Spleen (tissue), 7 donors: Measurements from ENCODE around the gene RPS6KA2.

ENCODE experiments used
- POLR2AphosphoS5 ChIP-seq, 3 donors: sonication (generic); formaldehyde crosslinking; IDR thresholded peaks; one replicate each; pipeline ENCODE4 v1.5.1; 2017; ENCODE audit warnings: antibody characterized with exemption in 3 of 3
- TF ChIP-seq, protein P1 (sequence below), 11 experiments: fragments of 200-600 bp in 7 of 11; fragments of 450-650 bp in 4 of 11; sonication (generic) in 4 of 11; IDR thresholded peaks in 8 of 11; conservative IDR thresholded peaks in 3 of 11; 1 replicate in 7 of 11; 2 replicates in 4 of 11; pipeline versions ENCODE4 v1.4.0 to v1.8.0; 2016 to 2021; ENCODE audit warnings: antibody characterized with exemption in 11 of 11, inconsistent platforms in 4 of 11, mild to moderate bottlenecking in 1 of 11
- donor health status: DM: no; HTN: no; CAD: no; lungs with moderate emphysema.
- donor health status: DM: no; HTN: no; CAD: no.
- donor health status: DM: no; HTN: no; CAD: no.

DNA sequence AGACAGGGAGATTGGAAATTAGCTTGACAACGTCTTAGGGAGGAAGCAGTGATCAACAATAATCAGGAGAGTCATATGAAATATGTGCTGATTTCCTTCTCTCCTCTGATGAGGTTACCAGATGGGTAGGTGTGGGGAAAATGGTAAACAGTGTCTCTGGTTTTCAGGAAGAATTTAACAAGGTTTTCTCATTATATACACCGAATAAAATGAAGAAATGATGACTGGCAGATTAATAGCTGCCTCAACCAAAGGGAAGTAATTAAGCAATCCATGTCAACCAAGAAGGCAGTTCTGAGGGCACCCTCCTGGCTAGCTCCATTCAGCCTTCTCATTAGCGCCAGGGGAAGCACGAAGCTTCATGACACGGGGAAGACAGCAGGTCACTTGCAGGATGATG lies 27.8 kb downstream of the RPS6KA2 start:
- no peak for TF ChIP-seq POLR2AphosphoS5 (IDR thresholded peaks at IDR 0.05)
- TF ChIP-seq, protein P1, sequence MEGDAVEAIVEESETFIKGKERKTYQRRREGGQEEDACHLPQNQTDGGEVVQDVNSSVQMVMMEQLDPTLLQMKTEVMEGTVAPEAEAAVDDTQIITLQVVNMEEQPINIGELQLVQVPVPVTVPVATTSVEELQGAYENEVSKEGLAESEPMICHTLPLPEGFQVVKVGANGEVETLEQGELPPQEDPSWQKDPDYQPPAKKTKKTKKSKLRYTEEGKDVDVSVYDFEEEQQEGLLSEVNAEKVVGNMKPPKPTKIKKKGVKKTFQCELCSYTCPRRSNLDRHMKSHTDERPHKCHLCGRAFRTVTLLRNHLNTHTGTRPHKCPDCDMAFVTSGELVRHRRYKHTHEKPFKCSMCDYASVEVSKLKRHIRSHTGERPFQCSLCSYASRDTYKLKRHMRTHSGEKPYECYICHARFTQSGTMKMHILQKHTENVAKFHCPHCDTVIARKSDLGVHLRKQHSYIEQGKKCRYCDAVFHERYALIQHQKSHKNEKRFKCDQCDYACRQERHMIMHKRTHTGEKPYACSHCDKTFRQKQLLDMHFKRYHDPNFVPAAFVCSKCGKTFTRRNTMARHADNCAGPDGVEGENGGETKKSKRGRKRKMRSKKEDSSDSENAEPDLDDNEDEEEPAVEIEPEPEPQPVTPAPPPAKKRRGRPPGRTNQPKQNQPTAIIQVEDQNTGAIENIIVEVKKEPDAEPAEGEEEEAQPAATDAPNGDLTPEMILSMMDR (IDR thresholded peaks at IDR 0.05 in 8 of 11, conservative IDR thresholded peaks at IDR 0.05 in 3 of 11), result no peak
